ENCODE measurements around the gene MIER3. TPM values are rescaled to one million over a fixed set of nuclear protein-coding genes. Genes with fewer than 3 reads are reported as not detected.

Gene MIER3
- total RNA-seq, result 10 to 100 TPM; 24.5 to 26.0 TPM

GRCh38 chr5:56951946-56952691 lies at the start of gene MIER3:
TSS of gene MIER3 (minus strand) at chr5:56952123. CDS start at chr5:56952102, 21 bp downstream.
- ChIA-PET CTCF (no interaction called here), POLR2A (interaction anchor here (0.7 kb wide), 1 partner anchor 17 kb away, joined by 3 read pairs; no protein-coding TSS in a partner anchor)
- peak within 1 kb of the TSS; percentile 91 for H3K4me3 Mint-ChIP-seq

GRCh38 chr5:56995596-56995995 lies 43.7 kb upstream of the MIER3 start:
- peaks cover 10% of the 10 kb centered on the region for H3K27me3 Mint-ChIP-seq
- H3K4me3 Mint-ChIP-seq, result no peak overlapping the region
- no peak for DNase-seq
- H3K36me3 Mint-ChIP-seq (ENCODE audit: low read depth), result no peaks in the 10 kb centered on the region
- ChIA-PET POLR2A (no interaction called here), CTCF (interaction anchor here (2.9 kb wide), 1 partner anchor 142 kb away, joined by 11 read pairs; no protein-coding TSS in a partner anchor)
- H3K27ac Mint-ChIP-seq, result no peak overlapping the region
- no peaks in the 10 kb centered on the region for H3K4me1 Mint-ChIP-seq
- H3K9me3 Mint-ChIP-seq, result no peaks in the 10 kb centered on the region

More at GRCh38 chr5:56951946-56952691, at the start of gene MIER3:
- H3K27me3 Mint-ChIP-seq, result peaks cover 34% of the 10 kb centered on the region
- peaks cover 7% of the 10 kb centered on the region for H3K36me3 Mint-ChIP-seq (ENCODE audit: low read depth)
- peak; percentile 84 for DNase-seq
- peaks cover 21% of the 10 kb centered on the region for H3K4me1 Mint-ChIP-seq
- H3K27ac Mint-ChIP-seq, result peak within 1 kb of the TSS; percentile 77
- no peaks in the 10 kb centered on the region for H3K9me3 Mint-ChIP-seq

GRCh38 chr5:56993241-56993640 lies 41.3 kb upstream of the MIER3 start:
- Mint-ChIP-seq H3K36me3 (ENCODE audit: low read depth) (no peaks in the 10 kb centered on the region), H3K27me3 (peaks cover 6% of the 10 kb centered on the region), H3K4me1 (no peaks in the 10 kb centered on the region), H3K27ac (no peak overlapping the region), H3K4me3 (no peak overlapping the region), H3K9me3 (no peaks in the 10 kb centered on the region)
- DNase-seq, result no peak
- POLR2A ChIA-PET, result no interaction called here
- CTCF ChIA-PET, result no interaction called here

GRCh38 chr5:56989676-56990075 lies 37.8 kb upstream of the MIER3 start:
- no peak for DNase-seq
- Mint-ChIP-seq H3K4me1 (peaks cover 10% of the 10 kb centered on the region), H3K27me3 (peaks cover 6% of the 10 kb centered on the region), H3K27ac (no peak overlapping the region), H3K36me3 (ENCODE audit: low read depth) (no peaks in the 10 kb centered on the region), H3K4me3 (no peak overlapping the region), H3K9me3 (no peaks in the 10 kb centered on the region)
- ChIA-PET POLR2A (no interaction called here), CTCF (no interaction called here)

GRCh38 chr5:56988490-56988889 lies 36.6 kb upstream of the MIER3 start:
- Mint-ChIP-seq H3K36me3 (ENCODE audit: low read depth) (no peaks in the 10 kb centered on the region), H3K27me3 (peaks cover 2% of the 10 kb centered on the region), H3K4me1 (peaks cover 22% of the 10 kb centered on the region), H3K9me3 (no peaks in the 10 kb centered on the region), H3K4me3 (no peak overlapping the region), H3K27ac (no peak overlapping the region)
- DNase-seq, result no peak
- ChIA-PET CTCF (no interaction called here), POLR2A (no interaction called here)

GRCh38 chr5:56987171-56987570 lies 35.2 kb upstream of the MIER3 start:
- peaks cover 27% of the 10 kb centered on the region for H3K4me1 Mint-ChIP-seq
- POLR2A ChIA-PET, result no interaction called here

GRCh38 chr5:56986626-56986947 lies 34.7 kb upstream of the MIER3 start:
- no peak overlapping the region for H3K27ac Mint-ChIP-seq
- H3K27me3 Mint-ChIP-seq, result no peaks in the 10 kb centered on the region
- no peaks in the 10 kb centered on the region for H3K36me3 Mint-ChIP-seq (ENCODE audit: low read depth)
- peaks cover 27% of the 10 kb centered on the region for H3K4me1 Mint-ChIP-seq
- ChIA-PET CTCF (interaction anchor here (0.5 to 1.1 kb wide), 2 partner anchors 16 to 195 kb away, joined by 3 read pairs; no protein-coding TSS in a partner anchor), POLR2A (no interaction called here)
- no peak overlapping the region for H3K4me3 Mint-ChIP-seq
- DNase-seq, result no peak
- no peaks in the 10 kb centered on the region for H3K9me3 Mint-ChIP-seq

More at GRCh38 chr5:56987171-56987570, 35.2 kb upstream of the MIER3 start:
- no peaks in the 10 kb centered on the region for H3K27me3 Mint-ChIP-seq
- CTCF ChIA-PET, result interaction anchor here (0.9 kb wide), 1 partner anchor 10 kb away, joined by 5 read pairs; no protein-coding TSS in a partner anchor
- no peak overlapping the region for H3K27ac Mint-ChIP-seq
- no peaks in the 10 kb centered on the region for H3K36me3 Mint-ChIP-seq (ENCODE audit: low read depth)
- DNase-seq, result no peak
- no peaks in the 10 kb centered on the region for H3K9me3 Mint-ChIP-seq
- H3K4me3 Mint-ChIP-seq, result no peak overlapping the region

GRCh38 chr5:56985936-56986625 lies 34.2 kb upstream of the MIER3 start:
- ChIA-PET CTCF (interaction anchor here (0.5 to 1.1 kb wide), 2 partner anchors 16 to 195 kb away, joined by 3 read pairs; no protein-coding TSS in a partner anchor), POLR2A (no interaction called here)
- Mint-ChIP-seq H3K27me3 (peaks cover 3% of the 10 kb centered on the region), H3K4me3 (no peak overlapping the region), H3K9me3 (no peaks in the 10 kb centered on the region), H3K36me3 (ENCODE audit: low read depth) (no peaks in the 10 kb centered on the region), H3K4me1 (peaks cover 27% of the 10 kb centered on the region), H3K27ac (no peak overlapping the region)
- no peak for DNase-seq

- Mint-ChIP-seq H3K27me3 (peaks cover 3% of the 10 kb centered on the region), H3K4me3 (no peak overlapping the region), H3K4me1 (peaks cover 27% of the 10 kb centered on the region), H3K27ac (no peak overlapping the region), H3K36me3 (ENCODE audit: low read depth) (no peaks in the 10 kb centered on the region), H3K9me3 (peaks cover 3% of the 10 kb centered on the region)
- DNase-seq, result peak; percentile 34
- CTCF ChIA-PET, result no interaction called here
- POLR2A ChIA-PET, result no interaction called here
Observed at GRCh38 chr5:56984445-56984844, 32.5 kb upstream of the MIER3 start.

GRCh38 chr5:56983593-56984361 lies 31.9 kb upstream of the MIER3 start:
- Mint-ChIP-seq H3K9me3 (peaks cover 3% of the 10 kb centered on the region), H3K27ac (no peak overlapping the region), H3K36me3 (ENCODE audit: low read depth) (no peaks in the 10 kb centered on the region), H3K4me3 (no peak overlapping the region), H3K27me3 (peaks cover 3% of the 10 kb centered on the region), H3K4me1 (peaks cover 27% of the 10 kb centered on the region)
- CTCF ChIA-PET, result no interaction called here
- POLR2A ChIA-PET, result no interaction called here
- DNase-seq, result no peak

GRCh38 chr5:56981548-56982315 lies 29.8 kb upstream of the MIER3 start:
- POLR2A ChIA-PET, result no interaction called here
- CTCF ChIA-PET, result no interaction called here
- Mint-ChIP-seq H3K36me3 (ENCODE audit: low read depth) (no peaks in the 10 kb centered on the region), H3K4me1 (peaks cover 27% of the 10 kb centered on the region), H3K27ac (no peak overlapping the region), H3K4me3 (no peak overlapping the region), H3K27me3 (peaks cover 3% of the 10 kb centered on the region), H3K9me3 (peaks cover 3% of the 10 kb centered on the region)
- no peak for DNase-seq

- H3K27me3 Mint-ChIP-seq, result peaks cover 3% of the 10 kb centered on the region
- CTCF ChIA-PET, result interaction anchor here (0.6 kb wide), 1 partner anchor 23 kb away, joined by 3 read pairs; no protein-coding TSS in a partner anchor
- H3K27ac Mint-ChIP-seq, result no peak overlapping the region
- no peak for DNase-seq
- no peak overlapping the region for H3K4me3 Mint-ChIP-seq
- no peaks in the 10 kb centered on the region for H3K36me3 Mint-ChIP-seq (ENCODE audit: low read depth)
- H3K9me3 Mint-ChIP-seq, result peaks cover 3% of the 10 kb centered on the region
- POLR2A ChIA-PET, result no interaction called here
- H3K4me1 Mint-ChIP-seq, result peaks cover 18% of the 10 kb centered on the region
Observed at GRCh38 chr5:56979968-56980367, 28.0 kb upstream of the MIER3 start.
